WERI-Rb-1 (cell line): ENCODE data around the gene MC3R.

Source experiments
- DNase-seq: peaks from one replicate; pipeline ENCODE4 v3.0.0-alpha.2; 2020
- H3K27ac ChIP-seq: fragments of 250-450 bp; sonication (Bioruptor Pico); 2 replicates; pipeline ENCODE4 v1.5.1; 2020; ENCODE audit warnings: mild to moderate bottlenecking, moderate library complexity
- H3K27me3 ChIP-seq: fragments of 250-450 bp; sonication (Bioruptor Pico); 2 replicates; pipeline ENCODE4 v1.5.1; 2021; ENCODE audit warnings: mild to moderate bottlenecking, low read depth, moderate library complexity; ENCODE audit not compliant: insufficient read depth, severe bottlenecking
- H3K36me3 ChIP-seq: fragments of 250-450 bp; sonication (Bioruptor Pico); 2 replicates; pipeline ENCODE4 v1.5.1; 2020; ENCODE audit warnings: mild to moderate bottlenecking, moderate library complexity
- H3K4me3 ChIP-seq: 2 replicates; pipeline ENCODE4 v1.5.1; 2011; ENCODE audit warnings: low read depth, mild to moderate bottlenecking, control low read depth, low read length
- H3K9me3 ChIP-seq: fragments of 250-450 bp; sonication (Bioruptor Pico); 2 replicates; pipeline ENCODE4 v1.5.1; 2021; ENCODE audit warnings: mild to moderate bottlenecking, moderate library complexity; ENCODE audit not compliant: severe bottlenecking
- CTCF ChIP-seq: IDR thresholded peaks from 2 replicates; pipeline ENCODE4 v1.5.1; 2011; ENCODE audit warnings: low read depth, mild to moderate bottlenecking, control low read depth, inconsistent platforms, low read length

MC3R gene

DNA sequence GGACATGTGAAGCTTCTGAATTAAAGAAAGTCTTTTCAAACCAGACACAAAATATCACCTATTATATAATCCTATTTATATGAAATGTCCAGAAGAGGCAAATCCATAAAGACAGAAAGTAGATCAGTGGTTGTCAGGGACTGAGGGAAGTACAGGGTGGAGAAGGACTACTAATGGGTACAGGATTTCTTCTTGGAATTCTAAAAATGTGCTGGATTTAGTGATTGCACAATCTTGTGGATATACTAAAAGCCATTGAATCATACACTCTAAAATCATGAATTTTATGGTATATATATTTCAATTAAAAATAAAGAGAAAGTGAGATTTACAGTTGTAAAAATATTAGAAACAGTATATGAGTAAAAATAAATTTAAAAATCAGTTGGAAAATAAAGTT is 18.7 kb upstream of the MC3R start:
- Histone ChIP-seq H3K36me3 (no peaks in the 10 kb centered on the region), H3K27me3 (peaks cover 61% of the 10 kb centered on the region), H3K27ac (no peak overlapping the region), H3K4me3 (no peak overlapping the region), H3K9me3 (peaks cover 8% of the 10 kb centered on the region)
- TF ChIP-seq CTCF = no peak
- no peak for DNase-seq

DNA sequence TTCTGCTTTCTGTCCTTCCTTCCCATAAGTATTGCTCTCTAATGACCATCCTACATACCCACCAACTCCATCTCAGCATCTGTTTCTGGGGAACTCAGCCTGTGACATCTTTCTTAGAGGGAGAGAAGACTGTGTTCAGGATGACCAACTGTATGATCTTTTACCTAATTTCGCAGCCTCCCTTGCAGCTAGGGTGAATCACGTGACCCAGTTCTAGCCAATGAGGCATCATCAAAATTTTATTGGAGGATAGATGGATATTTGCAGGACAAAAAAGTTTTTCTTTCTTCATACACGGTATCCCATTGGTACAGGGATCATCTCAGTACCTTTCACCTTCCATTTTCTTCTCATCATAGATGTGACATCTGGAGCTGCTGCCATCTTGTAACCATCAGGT is 14.4 kb upstream of the MC3R start:
- Histone ChIP-seq H3K36me3 (no peaks in the 10 kb centered on the region), H3K4me3 (no peak overlapping the region), H3K27me3 (peaks cover 55% of the 10 kb centered on the region), H3K9me3 (peaks cover 5% of the 10 kb centered on the region), H3K27ac (no peak overlapping the region)
- no peak for DNase-seq
- TF ChIP-seq CTCF = no peak

DNA sequence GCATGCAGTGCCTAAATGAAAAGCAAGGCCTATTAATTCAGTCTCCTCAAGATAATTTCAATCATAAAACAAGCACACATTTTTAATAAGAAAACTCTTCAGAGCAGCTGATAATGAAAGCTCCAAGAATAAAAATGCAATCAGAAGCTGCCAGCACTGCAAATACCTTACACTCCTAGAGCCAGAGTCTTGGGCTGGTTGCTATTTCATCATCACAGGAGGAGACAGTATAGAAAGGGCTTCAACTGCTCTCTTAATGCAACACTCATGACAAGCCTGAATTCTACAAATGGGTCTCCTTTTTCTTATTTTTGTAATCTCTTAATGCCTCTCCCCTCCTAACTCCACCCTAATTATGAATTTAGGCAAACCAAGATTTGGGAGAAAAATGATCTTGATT is 11.2 kb upstream of the MC3R start:
- Histone ChIP-seq H3K27ac (no peak overlapping the region), H3K36me3 (no peaks in the 10 kb centered on the region)
- TF ChIP-seq CTCF = no peak

GRCh38 chr20:56244259-56244658 is 4.3 kb upstream of the MC3R start:
- TF ChIP-seq CTCF = no peak
- Histone ChIP-seq H3K36me3 (no peaks in the 10 kb centered on the region), H3K9me3 (no peaks in the 10 kb centered on the region), H3K27ac (no peak overlapping the region), H3K4me3 (no peak overlapping the region), H3K27me3 (peaks cover 41% of the 10 kb centered on the region)
- DNase-seq = no peak

More for the DNA sequence above, 11.2 kb upstream of the MC3R start:
- Histone ChIP-seq H3K4me3 (no peak overlapping the region), H3K9me3 (peaks cover 5% of the 10 kb centered on the region), H3K27me3 (peaks cover 40% of the 10 kb centered on the region)
- no peak for DNase-seq

GRCh38 chr20:56245761-56246160 is 2.8 kb upstream of the MC3R start:
- no peaks in the 10 kb centered on the region for H3K36me3 ChIP-seq
- H3K9me3 ChIP-seq = no peaks in the 10 kb centered on the region
- no peak overlapping the region for H3K27ac ChIP-seq
- peaks cover 48% of the 10 kb centered on the region for H3K27me3 ChIP-seq
- H3K4me3 ChIP-seq = no peak overlapping the region
- DNase-seq = no peak
- no peak for TF ChIP-seq CTCF

GRCh38 chr20:56249244-56249955 is 868 bp downstream of the MC3R start:
- Histone ChIP-seq H3K4me3 (no peak overlapping the region), H3K27me3 (peaks cover 73% of the 10 kb centered on the region), H3K9me3 (no peaks in the 10 kb centered on the region), H3K27ac (no peak overlapping the region), H3K36me3 (no peaks in the 10 kb centered on the region)
- DNase-seq = peak; percentile 41
- peak; percentile 92 for TF ChIP-seq CTCF
